Natural killer cell (primary cell): ENCODE measurements around the gene MXD3. TPM values are rescaled to one million over a fixed set of nuclear protein-coding genes. Genes with fewer than 3 reads are reported as not detected.

Experiments used
- ATAC-seq, 3 donors: fragments of 150-1000 bp in 2 of 3; fragments of 200-7000 bp in 1 of 3; cut with Tn5 transposase; 1 replicate in 1 of 3; 2 replicates in 2 of 3; pipeline ENCODE4 v1.10.0; 2021; ENCODE audit warnings: mild to moderate bottlenecking in 2 of 3, moderate library complexity in 2 of 3
- DNase-seq, 2 donors: peaks; one replicate each; pipeline versions ENCODE4 v3.0.0 to v3.0.0-alpha.2; 2013 to 2021; ENCODE audit warnings: mixed read lengths in 1 of 2
- H3K27ac ChIP-seq: one replicate; pipeline ENCODE4 v1.5.1; 2013; ENCODE audit warnings: mild to moderate bottlenecking, low read length
- H3K27me3 ChIP-seq: one replicate; pipeline ENCODE4 v1.6.1; 2013; ENCODE audit warnings: low read length; ENCODE audit not compliant: control insufficient read depth, insufficient read depth
- H3K36me3 ChIP-seq: one replicate; pipeline ENCODE4 v1.6.1; 2013; ENCODE audit warnings: low read length; ENCODE audit not compliant: control insufficient read depth, insufficient read depth
- H3K4me1 ChIP-seq: one replicate; pipeline ENCODE4 v1.6.1; 2013; ENCODE audit warnings: low read length; ENCODE audit not compliant: control insufficient read depth, insufficient read depth
- H3K4me3 ChIP-seq: one replicate; pipeline ENCODE4 v1.5.1; 2013; ENCODE audit warnings: low read length
- H3K9me3 ChIP-seq: one replicate; pipeline ENCODE4 v1.6.1; 2013; ENCODE audit warnings: low read length; ENCODE audit not compliant: control insufficient read depth, insufficient read depth
- H3K27ac Mint-ChIP-seq, 2 donors: one replicate each; pipeline ENCODE4 v1.8.0; 2022; ENCODE audit warnings: mild to moderate bottlenecking in 2 of 2, mixed read lengths in 2 of 2, moderate library complexity in 1 of 2
- H3K27me3 Mint-ChIP-seq, 2 donors: one replicate each; pipeline ENCODE4 v1.8.0; 2022; ENCODE audit warnings: low read depth in 2 of 2, mixed read lengths in 2 of 2
- H3K36me3 Mint-ChIP-seq: one replicate; pipeline ENCODE4 v1.8.0; 2022; ENCODE audit warnings: mixed read lengths
- H3K4me1 Mint-ChIP-seq, 2 donors: one replicate each; pipeline ENCODE4 v1.8.0; 2022; ENCODE audit warnings: mixed read lengths in 2 of 2
- H3K4me3 Mint-ChIP-seq: one replicate; pipeline ENCODE4 v1.8.0; 2022; ENCODE audit warnings: mild to moderate bottlenecking, moderate library complexity, mixed read lengths
- H3K9me3 Mint-ChIP-seq, 2 donors: one replicate each; pipeline ENCODE4 v1.8.0; 2022; ENCODE audit warnings: mixed read lengths in 2 of 2
- CTCF ChIP-seq: fragments of 200-600 bp; IDR thresholded peaks from one replicate; pipeline ENCODE4 v1.8.0; 2022; ENCODE audit warnings: antibody characterized with exemption
- WGBS: methylation state at CpG from one replicate; pipeline ENCODE4 v1.1.7; 2013; ENCODE audit warnings: missing lambda C conversion rate; ENCODE audit not compliant: insufficient coverage; 5-methylcytosine and 5-hydroxymethylcytosine counted together
- intact Hi-C: fragments of 100-400 bp; cut with micrococcal nuclease; formaldehyde crosslinking; loops from one replicate; pipeline ENCODE4 v1.14.2; 2022
- total RNA-seq, 4 donors: library from RNA; stranded (reverse); fragments of 120-200 nt in 1 of 4; gene quantifications; one replicate each; pipeline versions ENCODE4 v1.2.3 to v1.2.4, GENCODE V29; 2013 to 2022

MXD3 gene
- total RNA-seq, 3 donors from 2014 or later (not counting 1 experiment from before 2014, with no cell fraction given): 10.9 to 15.0 (median 15.0) TPM

DNA sequence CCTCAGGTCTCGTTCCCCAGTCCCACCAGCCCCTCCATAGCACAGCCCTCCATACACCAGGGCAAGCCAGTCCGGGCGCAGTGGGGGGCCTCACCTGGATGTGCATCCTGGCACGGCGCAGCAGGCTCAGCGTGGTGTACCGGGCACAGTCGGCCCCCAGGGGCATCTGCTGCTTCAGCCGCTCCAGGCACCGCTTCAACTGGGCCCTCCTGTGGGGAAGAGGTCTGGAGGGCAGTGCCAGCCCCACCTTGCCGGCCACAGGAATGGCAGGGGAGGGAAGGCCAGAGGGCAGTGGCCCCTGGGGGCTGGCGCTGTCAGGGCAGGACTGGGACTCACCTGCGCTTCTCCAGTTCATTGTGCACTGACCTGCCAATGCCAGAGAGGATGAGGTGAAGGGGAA is 1.4 kb downstream of the MXD3 start:
- H3K4me1 Mint-ChIP-seq: peaks cover 41 to 53% of the 10 kb centered on the region in 2 donors
- H3K27ac Mint-ChIP-seq: peak overlapping the region; percentile 68 to 87
- H3K36me3 Mint-ChIP-seq: no peaks in the 10 kb centered on the region
- intact Hi-C loops: loop anchor here (5.0 kb wide), 1 partner anchor 47 kb away; the partner anchor contains the start of gene RGS14
- H3K4me3 Mint-ChIP-seq: peak overlapping the region; percentile 91
- no peak overlapping the region for H3K4me3 ChIP-seq
- H3K36me3 ChIP-seq: peaks cover 20% of the 10 kb centered on the region
- H3K27me3 ChIP-seq: no peaks in the 10 kb centered on the region
- H3K9me3 Mint-ChIP-seq: no peaks in the 10 kb centered on the region
- no peak for TF ChIP-seq CTCF
- peaks cover 77% of the 10 kb centered on the region for H3K4me1 ChIP-seq
- 87% methylated on average over 13 of the region's 13 CpGs for WGBS
- no peaks in the 10 kb centered on the region for H3K27me3 Mint-ChIP-seq
- ATAC-seq (no peak), DNase-seq (no peak)
- no peak overlapping the region for H3K27ac ChIP-seq
- H3K9me3 ChIP-seq: no peaks in the 10 kb centered on the region

GRCh38 chr5:177309351-177310191 is 2.1 kb downstream of the MXD3 start:
- Histone ChIP-seq H3K36me3 (peaks cover 24% of the 10 kb centered on the region), H3K4me1 (peaks cover 85% of the 10 kb centered on the region), H3K9me3 (no peaks in the 10 kb centered on the region), H3K27ac (peak overlapping the region; percentile 56), H3K4me3 (no peak overlapping the region), H3K27me3 (no peaks in the 10 kb centered on the region)
- Mint-ChIP-seq H3K27me3 (no peaks in the 10 kb centered on the region), H3K4me1 (peaks cover 49 to 61% of the 10 kb centered on the region in 2 donors), H3K27ac (peak overlapping the region; percentile 47 to 82), H3K9me3 (no peaks in the 10 kb centered on the region), H3K4me3 (peak overlapping the region; percentile 66), H3K36me3 (no peaks in the 10 kb centered on the region)
- WGBS: 43% methylated on average over 10 of the region's 10 CpGs
- DNase-seq (peak; percentile 65 to 88), ATAC-seq (peak; percentile 28 to 52 (median 28))
- TF ChIP-seq CTCF: peak; percentile 79
- intact Hi-C loops: loop anchor here (5.0 kb wide), 1 partner anchor 48 kb away; the partner anchor contains the start of gene RGS14

GRCh38 chr5:177308740-177309139 is 3.0 kb downstream of the MXD3 start:
- 92% methylated on average over 11 of the region's 11 CpGs for WGBS
- H3K27ac ChIP-seq: peak overlapping the region; percentile 56

More at GRCh38 chr5:177308740-177309139, 3.0 kb downstream of the MXD3 start:
- no peaks in the 10 kb centered on the region for H3K36me3 Mint-ChIP-seq
- peaks cover 92% of the 10 kb centered on the region for H3K4me1 ChIP-seq
- H3K4me3 ChIP-seq: no peak overlapping the region
- no peaks in the 10 kb centered on the region for H3K9me3 ChIP-seq
- H3K4me3 Mint-ChIP-seq: peak overlapping the region; percentile 66
- no peaks in the 10 kb centered on the region for H3K27me3 ChIP-seq
- TF ChIP-seq CTCF: no peak
- peaks cover 57 to 69% of the 10 kb centered on the region in 2 donors for H3K4me1 Mint-ChIP-seq
- ATAC-seq: no peak
- no peaks in the 10 kb centered on the region for H3K27me3 Mint-ChIP-seq
- peaks cover 24% of the 10 kb centered on the region for H3K36me3 ChIP-seq
- peak overlapping the region; percentile 47 to 82 for H3K27ac Mint-ChIP-seq
- intact Hi-C loops: no loop called here
- DNase-seq: no peak
- H3K9me3 Mint-ChIP-seq: no peaks in the 10 kb centered on the region
